ENCODE results near the gene AKIRIN2.

The AKIRIN2 gene

DNA sequence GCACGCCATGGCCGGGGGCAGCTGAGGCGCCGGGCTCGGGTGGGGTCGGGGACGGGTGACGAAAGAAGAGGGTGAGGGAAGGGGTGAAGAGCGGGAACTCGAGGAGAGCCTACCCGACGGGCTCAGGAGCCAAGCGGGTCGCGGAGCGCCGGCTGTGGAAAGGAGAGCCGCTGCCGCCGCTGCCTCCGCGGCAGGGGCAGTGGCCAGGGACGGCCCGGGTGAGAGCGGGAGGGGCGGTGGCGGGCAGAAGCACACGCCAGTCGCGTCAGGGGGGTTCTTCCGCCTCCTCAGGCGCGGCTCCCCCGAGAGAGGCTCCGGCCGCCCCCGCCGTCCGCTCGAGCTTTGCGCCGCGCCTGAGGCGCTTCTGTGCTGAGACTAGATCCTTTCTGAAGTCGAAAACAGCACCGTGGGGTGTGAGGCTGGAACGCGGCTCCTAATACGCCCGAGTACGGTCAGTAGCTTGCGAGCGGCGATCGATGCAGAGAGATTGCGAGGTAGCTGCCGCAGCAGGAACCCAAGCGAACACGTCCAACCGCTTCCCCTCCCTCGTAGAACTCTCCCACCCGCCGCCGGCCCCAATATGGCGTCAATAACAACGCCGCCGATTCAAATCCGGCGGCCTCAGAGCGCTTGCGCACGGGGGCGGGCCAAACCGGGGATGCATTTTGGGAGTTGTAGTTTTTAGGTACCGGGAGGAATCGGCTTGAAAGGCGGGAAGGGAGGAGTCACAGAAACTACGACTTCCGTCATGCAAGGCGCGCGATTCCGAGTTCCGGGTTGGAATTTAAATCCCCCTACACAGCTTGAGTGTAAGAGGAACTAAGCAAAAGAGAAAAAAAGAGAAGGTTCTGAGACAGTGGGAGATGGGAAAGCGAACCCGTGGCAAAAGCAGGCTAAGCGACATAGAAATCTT is at the start of gene AKIRIN2:
TSS of gene AKIRIN2 (minus strand) at position 558 of the 913 bp plus-strand sequence. CDS start at position 9, 549 bp downstream.
- DNase-seq, result peak; percentile 98

GRCh38 chr6:87747646-87748045 is 45.6 kb upstream of the AKIRIN2 start:
- DNase-seq, result no peak

DNA sequence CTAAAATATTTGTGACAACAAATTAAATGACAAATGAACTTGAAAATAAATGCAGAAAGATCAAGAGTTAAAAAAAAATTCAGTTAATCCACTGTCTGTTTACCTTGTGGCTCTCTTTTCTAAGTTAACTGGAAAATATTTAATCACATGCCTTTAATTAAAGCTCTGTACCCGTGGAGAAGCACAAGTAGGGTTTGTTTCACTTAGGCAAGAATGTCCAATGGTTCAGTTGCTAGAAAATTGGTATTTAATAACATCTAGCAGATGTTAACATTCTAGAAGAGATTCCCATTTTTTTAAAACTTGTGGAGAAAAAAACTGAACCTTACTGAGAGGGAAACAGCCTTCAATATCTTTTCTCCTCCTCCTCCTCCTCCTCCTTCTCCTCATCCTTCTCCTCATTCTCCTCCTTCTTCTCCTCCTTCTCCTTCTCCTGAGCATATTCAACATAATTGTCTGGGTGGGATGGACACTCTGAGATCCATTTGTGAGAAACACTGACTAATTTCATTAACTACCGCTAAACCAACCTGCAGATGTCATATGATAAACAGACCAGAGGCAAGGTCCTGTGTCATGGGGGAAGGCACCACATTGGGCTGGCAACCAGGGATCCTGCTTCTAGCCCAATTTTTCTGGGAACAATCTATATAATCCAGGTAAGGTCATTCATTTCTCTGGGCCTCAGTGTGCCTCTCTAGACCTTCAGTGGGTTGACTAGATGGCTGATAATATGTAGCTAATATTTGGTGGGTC is 44.1 kb upstream of the AKIRIN2 start:
- DNase-seq, result no peak

DNA sequence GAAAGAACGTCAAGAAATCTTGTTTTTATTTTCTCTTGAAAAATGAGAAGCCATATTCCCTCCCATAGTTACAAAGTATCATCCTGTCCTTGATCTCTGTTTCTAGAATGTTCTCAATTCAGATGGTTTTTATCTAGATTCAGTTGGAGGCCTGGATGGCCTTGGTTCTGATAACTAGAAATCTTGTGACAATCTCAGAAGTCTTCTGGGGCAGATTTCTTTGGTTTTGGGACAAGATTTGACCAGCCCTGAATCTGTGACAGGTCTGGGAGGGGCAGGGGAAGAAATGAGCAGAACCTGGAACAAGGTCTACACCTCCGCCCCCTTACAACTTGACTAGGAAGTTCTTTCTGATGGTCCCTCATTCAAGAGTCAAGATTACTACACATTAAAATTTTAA is 41.4 kb upstream of the AKIRIN2 start:
- no peak for DNase-seq

DNA sequence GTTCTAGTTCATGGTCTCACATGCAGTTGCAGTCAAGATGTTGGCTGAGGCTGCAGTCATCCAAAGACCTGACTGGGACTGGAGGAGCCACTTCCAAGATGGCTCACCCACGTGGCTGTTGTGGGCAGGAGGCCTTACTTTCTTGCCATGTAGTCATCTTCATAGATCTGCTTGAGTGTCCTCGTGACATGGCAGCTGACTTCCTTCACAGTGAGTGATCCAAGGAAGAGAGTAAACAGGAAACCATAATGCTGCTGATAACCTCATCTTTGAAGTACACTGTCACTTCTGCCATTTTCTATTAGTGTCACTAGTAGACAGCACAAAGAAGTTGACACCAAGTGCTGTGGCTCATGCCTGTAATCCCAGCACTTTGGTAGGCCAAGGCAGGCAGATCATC is 40.1 kb upstream of the AKIRIN2 start:
- peak; percentile 78 for DNase-seq

- DNase-seq, result no peak
Observed at GRCh38 chr6:87741001-87741650, 39.1 kb upstream of the AKIRIN2 start.

DNA sequence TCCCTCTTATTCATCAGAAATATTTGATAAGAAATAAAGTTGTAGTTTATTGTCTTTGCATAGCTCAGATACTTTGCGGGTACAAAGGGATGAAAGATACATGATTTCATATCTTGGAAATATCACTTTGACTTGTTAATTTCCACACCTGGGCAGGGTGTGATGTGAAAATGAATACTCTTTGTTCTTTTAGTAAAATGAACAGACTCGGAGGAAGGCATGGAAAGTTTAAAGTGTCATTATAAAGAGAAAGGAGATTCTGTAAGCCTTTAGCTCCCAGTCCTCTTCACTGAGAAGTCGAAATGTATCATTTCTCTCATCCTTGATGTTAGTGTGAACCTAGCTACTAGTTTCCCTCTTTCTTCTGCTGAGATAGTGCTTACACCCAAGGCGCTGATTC is 36.7 kb upstream of the AKIRIN2 start:
- no peak for DNase-seq

- DNase-seq, result peak; percentile 49
Observed at GRCh38 chr6:87738000-87738399, 36.0 kb upstream of the AKIRIN2 start.

GRCh38 chr6:87736809-87737540 is 34.9 kb upstream of the AKIRIN2 start:
- peak; percentile 31 for DNase-seq

DNA sequence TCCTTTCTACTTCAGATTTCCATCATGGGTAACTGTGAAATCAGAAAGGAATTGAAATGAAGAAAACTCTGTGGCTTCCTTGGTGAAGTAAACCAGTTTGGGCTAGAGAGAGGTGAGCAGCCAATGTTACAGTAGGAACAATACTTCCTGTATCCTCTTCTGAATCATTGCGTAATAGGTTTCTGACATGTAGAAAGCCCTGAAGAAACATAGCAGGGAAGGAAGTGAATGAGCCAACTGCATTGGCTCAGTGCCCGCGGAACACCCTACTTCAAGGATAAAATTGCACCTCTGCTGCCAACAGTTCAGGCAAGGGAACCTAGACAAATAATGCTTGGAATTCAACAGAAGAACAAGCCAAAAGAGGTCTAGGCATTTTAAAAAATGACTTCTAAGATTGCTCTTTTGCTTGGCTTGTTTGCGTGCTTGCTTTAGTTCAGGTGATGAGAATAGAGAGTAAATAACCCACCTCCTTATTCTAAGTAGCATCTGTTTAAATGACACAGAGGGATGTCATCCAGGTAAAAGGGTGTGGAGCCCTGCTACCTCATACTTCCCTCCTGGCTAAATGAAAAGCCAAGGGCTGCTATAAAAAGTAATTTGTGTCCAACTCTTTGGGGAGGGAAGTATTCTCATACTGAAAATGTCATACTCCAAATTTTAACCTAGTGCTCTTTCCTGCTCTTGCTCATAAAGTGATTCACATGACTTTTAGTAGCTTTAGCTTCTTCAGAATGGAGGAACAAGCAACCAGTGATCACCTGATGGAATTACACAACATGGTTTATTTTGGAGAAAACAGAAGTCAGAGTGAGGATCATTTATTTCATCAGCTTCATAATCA is 30.0 kb upstream of the AKIRIN2 start:
- peak; percentile 62 for DNase-seq

DNA sequence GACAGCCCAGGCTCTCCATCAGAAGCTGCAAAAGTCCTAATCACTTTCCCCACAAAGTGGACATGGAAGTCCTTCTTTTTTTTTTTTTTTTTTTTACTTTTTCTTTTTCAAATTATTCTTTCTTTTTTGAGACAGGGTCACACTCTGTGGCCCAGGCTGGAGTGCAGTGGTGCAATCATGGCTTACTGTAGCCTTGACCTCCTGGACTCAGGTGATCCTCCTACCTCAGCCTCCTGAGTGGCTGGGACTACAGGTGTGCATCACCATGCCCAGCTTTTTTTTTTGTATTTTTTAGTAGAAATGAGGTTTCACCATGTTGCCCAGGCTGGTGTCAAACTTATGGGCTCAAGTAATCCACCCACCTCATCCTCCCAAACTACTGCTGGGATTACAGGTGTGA is 29.0 kb upstream of the AKIRIN2 start:
- DNase-seq, result no peak

- DNase-seq, result no peak
Observed at GRCh38 chr6:87729965-87730719, 28.1 kb upstream of the AKIRIN2 start.

- no peak for DNase-seq
Observed at GRCh38 chr6:87728706-87729105, 26.7 kb upstream of the AKIRIN2 start.

- no peak for DNase-seq
Observed at GRCh38 chr6:87724983-87725811, 23.2 kb upstream of the AKIRIN2 start.

DNA sequence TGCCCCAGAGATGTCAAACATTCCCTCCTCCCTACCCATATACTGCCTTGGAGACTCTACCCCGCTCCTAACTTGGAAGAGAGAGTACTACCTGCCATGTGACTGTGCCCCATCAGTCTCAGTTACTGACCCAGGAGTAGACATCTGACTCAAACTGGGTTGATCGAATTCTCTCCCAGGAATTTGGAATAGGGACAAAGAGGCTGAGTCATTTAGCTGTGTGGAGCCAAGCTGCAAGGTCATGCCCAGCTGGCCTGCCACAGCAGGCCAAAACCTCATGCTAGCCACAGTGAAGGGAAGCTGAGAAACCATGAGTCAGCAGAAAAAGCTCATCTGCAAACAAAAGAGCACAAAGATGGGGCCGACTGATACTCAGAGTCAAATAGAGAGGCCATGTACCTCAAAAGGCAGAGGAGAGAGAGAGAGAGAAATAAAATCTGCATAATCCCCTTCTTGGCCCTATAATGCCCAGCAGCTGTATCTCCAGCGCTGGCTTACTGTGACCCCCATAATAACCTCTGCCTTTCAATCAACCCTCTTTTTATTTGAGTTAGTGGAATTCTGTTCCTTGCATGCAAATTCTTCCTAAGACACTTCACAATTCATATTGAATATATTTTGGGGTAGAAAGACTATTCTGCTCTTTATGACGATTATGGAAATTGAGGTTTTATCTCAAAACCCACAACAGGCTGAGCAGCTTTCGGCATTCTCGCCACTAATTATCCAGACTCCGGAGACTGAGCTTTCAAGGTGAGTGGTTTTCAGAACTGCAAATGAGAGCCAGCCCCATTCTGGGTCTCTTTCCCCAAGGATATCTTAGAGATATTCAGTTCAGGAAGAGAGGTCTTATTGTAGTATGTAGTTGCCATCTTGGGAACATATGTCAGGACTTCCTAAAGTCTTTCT is 21.4 kb upstream of the AKIRIN2 start:
- peak; percentile 30 for DNase-seq

DNA sequence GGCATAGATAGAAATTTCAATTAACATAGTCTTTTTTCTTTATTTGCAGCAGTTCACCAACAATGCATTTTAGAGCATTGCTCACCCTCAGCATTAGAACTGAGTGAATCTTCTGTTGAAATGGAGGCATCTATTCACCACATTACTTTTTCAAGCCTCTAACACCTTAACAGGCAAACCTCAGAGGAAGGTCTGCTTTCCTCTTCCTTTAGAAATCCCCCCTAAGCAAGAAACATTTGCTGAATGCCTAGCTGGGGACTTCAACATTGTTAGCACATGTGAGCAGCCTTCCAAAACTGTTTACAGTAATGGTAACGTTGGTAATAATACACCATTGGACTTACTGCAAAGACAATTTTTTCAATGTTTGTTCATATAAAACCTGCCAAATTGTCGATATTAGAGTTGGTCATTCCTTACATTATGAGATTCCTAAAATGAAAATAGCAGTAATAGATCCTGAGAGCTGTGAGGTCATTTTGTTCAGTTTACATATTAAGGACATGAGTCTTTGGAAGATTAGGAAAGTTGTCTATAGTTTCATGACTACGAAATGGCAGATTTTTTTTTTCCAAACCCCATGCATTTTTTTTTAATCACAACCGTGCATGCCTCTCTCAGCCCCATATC is 20.6 kb upstream of the AKIRIN2 start:
- no peak for DNase-seq

DNA sequence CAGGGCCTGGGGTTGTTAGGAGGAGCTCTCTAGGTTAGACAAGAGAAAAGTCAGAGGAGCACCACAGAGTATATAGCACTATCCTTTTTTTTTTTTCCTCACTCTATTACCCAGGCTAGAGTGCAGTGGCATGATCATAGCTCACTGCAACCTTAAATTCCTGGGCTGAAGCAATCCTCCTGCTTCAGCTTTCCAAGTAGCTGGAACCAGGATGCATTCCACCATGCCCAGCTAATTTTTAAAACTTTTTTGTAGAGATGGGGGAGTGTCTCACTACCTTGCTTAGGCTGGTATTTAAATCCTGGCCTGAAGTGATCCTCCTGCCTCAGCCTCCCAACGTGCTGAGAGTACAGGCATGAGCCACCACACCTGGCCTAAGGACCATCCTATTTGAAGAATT is 19.3 kb upstream of the AKIRIN2 start:
- no peak for DNase-seq

DNA sequence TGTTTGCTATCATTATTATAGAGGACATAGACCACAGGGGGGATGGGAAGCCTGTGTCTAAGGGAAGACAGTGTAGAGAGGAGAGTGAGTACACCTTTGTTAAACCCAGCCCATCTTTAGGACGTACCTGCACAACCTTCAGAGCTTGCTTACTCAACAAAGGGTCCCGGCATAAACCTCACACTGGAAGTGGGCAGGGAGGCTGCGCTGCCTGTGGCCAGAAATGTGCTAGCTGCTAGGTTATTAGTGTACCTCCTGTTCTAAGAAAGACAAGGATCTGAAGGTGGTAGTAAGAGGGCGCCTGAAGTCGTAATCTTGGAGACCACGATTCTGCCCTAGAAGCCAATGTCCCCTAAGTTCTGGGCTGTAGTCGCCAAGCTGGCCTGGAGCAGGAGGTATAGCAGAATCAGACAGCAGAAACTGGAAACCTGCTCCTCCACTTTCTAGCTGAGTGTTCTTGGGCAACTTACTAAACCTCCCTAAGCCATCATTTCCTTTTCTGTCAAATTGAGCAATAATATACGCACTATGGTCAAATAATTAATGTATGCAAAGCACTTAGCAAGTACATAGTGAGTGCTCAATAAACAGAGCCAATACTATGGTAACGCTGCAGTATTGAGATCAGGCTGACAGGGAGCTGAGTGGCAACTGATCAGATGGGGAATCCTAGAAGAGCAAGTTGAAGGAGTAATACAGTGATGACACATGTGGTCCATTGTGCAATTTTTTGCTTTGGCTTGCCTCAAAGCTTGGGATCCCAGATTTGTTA is 16.8 kb upstream of the AKIRIN2 start:
- peak; percentile 53 for DNase-seq

All from CD4-positive, alpha-beta T cell treated with Interleukin-17A for 1 hour (primary cell).